ENCODE data around the gene CCDC9. TPM values are rescaled to one million over a fixed set of nuclear protein-coding genes. Genes with fewer than 3 reads are reported as not detected.
A peak's percentile ranks its signal among the peaks of the same experiment; 100 is the strongest.

The CCDC9 gene
- total and polyA plus RNA-seq, 2 of the 13 experiments (the other 11 are each of a cell fraction or from before 2014, with no cell fraction given) = 2.9 to 6.3 TPM

- H3K36me3 ChIP-seq (replicated peaks in 1 of 2; ENCODE audit: control insufficient read depth in 1 of 2, insufficient read depth in 2 of 2, low read length in 2 of 2) = peaks cover under 1 to 7% of the 10 kb centered on the region in 2 experiments; a peak in 4 of 5 replicates
- ATAC-seq = no peak
- no peak overlapping the region for H3K4me2 ChIP-seq (ENCODE audit: low read depth, low read length)
- 84% methylated on average over 5 of the region's 5 CpGs for WGBS (ENCODE audit: low lambda C conversion rate)
- CTCF ChIA-PET (ENCODE audit: low intra/inter-chr PET ratio, low total read pairs) = no interaction called here
- intact Hi-C loops (cut with micrococcal nuclease; ENCODE audit: unreplicated experiment) (no loop called here), in situ Hi-C loops (cut with HindIII; ENCODE audit: extremely low pct_ligation_motif_present, low pct_unique_long_range_greater_than_20kb) (loop anchor here (5.0 kb wide), 1 partner anchor 42 kb away; no protein-coding TSS in a partner anchor)
- no peak overlapping the region for H3K9ac ChIP-seq (ENCODE audit: insufficient read depth, low read depth, low read length)
- no peak for TF ChIP-seq TP53 (CRISPR knock-in tag; conservative IDR thresholded peaks at IDR 0.05)
- TF ChIP-seq TERF1 (CRISPR knock-in tag; IDR thresholded peaks at IDR 0.05) = no peak
- TF ChIP-seq ZNF737 (CRISPR knock-in tag; IDR thresholded peaks at IDR 0.05; ENCODE audit: borderline replicate concordance) = no peak
- TF ChIP-seq ZMYM3 (CRISPR knock-in tag; IDR thresholded peaks at IDR 0.05) = peak; percentile 60; the same call in 1 of the 2 replicates
- H3K4me3 ChIP-seq (replicated peaks in 1 of 3; ENCODE audit: insufficient read depth in 1 of 3, low read depth in 2 of 3, low read length in 3 of 3) = no peak overlapping the region
- no peak for DNase-seq (ENCODE audit: low spot score)
- H3K27ac ChIP-seq (ENCODE audit: extremely low read length, insufficient read depth, low read length) = no peak overlapping the region
- peaks cover 52% of the 10 kb centered on the region for H3K4me1 ChIP-seq (ENCODE audit: insufficient read depth, low read length)
- no TSS peak for BruUV-seq (replicated peaks)
- no peak for FAIRE-seq
- no peak overlapping the region for H2AFZ ChIP-seq (ENCODE audit: low read length)
- no peaks in the 10 kb centered on the region for H3K27me3 ChIP-seq (ENCODE audit: control insufficient read depth in 1 of 2, insufficient read depth in 2 of 2, low read length in 2 of 2)
- H4K20me1 ChIP-seq (ENCODE audit: insufficient read depth, low read length) = peaks cover 8% of the 10 kb centered on the region; the same call in 1 of the 2 replicates
- peaks cover 14% of the 10 kb centered on the region for H3K79me2 ChIP-seq (ENCODE audit: insufficient read depth, low read length)
- no peaks in the 10 kb centered on the region for H3K9me3 ChIP-seq (ENCODE audit: low read length)
- POLR2A ChIA-PET = interaction anchor here (1.5 to 1.8 kb wide), 2 partner anchors 10 to 28 kb away, joined by 5 to 16 read pairs; no protein-coding TSS in a partner anchor
Measured at GRCh38 chr19:47253970-47254369, 2.4 kb upstream of the CCDC9 start.

- peak; percentile 78 for ATAC-seq
- H3K36me3 ChIP-seq (replicated peaks in 1 of 2; ENCODE audit: control insufficient read depth in 1 of 2, insufficient read depth in 2 of 2, low read length in 2 of 2) = peaks cover 16 to 31% of the 10 kb centered on the region in 2 experiments
- CTCF ChIA-PET (ENCODE audit: low intra/inter-chr PET ratio, low total read pairs) = no interaction called here
- H3K4me1 ChIP-seq (ENCODE audit: insufficient read depth, low read length) = peaks cover 43% of the 10 kb centered on the region
- DNase-seq (ENCODE audit: low spot score) = peak; percentile 95
- no peaks in the 10 kb centered on the region for H3K27me3 ChIP-seq (ENCODE audit: control insufficient read depth in 1 of 2, insufficient read depth in 2 of 2, low read length in 2 of 2)
- peak overlapping the region; percentile 86 for H3K27ac ChIP-seq (ENCODE audit: extremely low read length, insufficient read depth, low read length)
- H3K79me2 ChIP-seq (ENCODE audit: insufficient read depth, low read length) = peaks cover 15% of the 10 kb centered on the region
- intact Hi-C loops (cut with micrococcal nuclease; ENCODE audit: unreplicated experiment) (loop anchor here (1.0 kb wide), 1 partner anchor 17 kb away; the partner anchor contains the start of gene INAFM1), in situ Hi-C loops (cut with HindIII; ENCODE audit: extremely low pct_ligation_motif_present, low pct_unique_long_range_greater_than_20kb) (no loop called here)
- H3K9ac ChIP-seq (ENCODE audit: insufficient read depth, low read depth, low read length) = peak overlapping the region; percentile 87
- H3K9me3 ChIP-seq (ENCODE audit: low read length) = no peaks in the 10 kb centered on the region
- WGBS (ENCODE audit: low lambda C conversion rate) = 1% methylated on average over 39 of the region's 52 CpGs
- H3K4me2 ChIP-seq (ENCODE audit: low read depth, low read length) = no peak overlapping the region
- peaks cover 8% of the 10 kb centered on the region; the same call in 1 of the 2 replicates for H4K20me1 ChIP-seq (ENCODE audit: insufficient read depth, low read length)
- no TSS peak for BruUV-seq (replicated peaks)
- H3K4me3 ChIP-seq (replicated peaks in 1 of 3; ENCODE audit: insufficient read depth in 1 of 3, low read depth in 2 of 3, low read length in 3 of 3) = peak overlapping the region; percentile 65 to 88 (median 88); a peak in 4 of 6 replicates
- POLR2A ChIA-PET = interaction anchor here (0.6 to 3.6 kb wide), 27 partner anchors 9 to 635 kb away, joined by 3 to 81 read pairs (median 5); partner anchors contain the start of genes DHX34, INAFM1, SLC1A5 and ZC3H4
- no peak overlapping the region for H2AFZ ChIP-seq (ENCODE audit: low read length)
- FAIRE-seq = peak; percentile 93
- peak; percentile 34; the same call in 1 of the 2 replicates for TF ChIP-seq SP5 (CRISPR knock-in tag; IDR thresholded peaks at IDR 0.05; ENCODE audit: borderline replicate concordance, low read depth)
- TF ChIP-seq ZNF616 (CRISPR knock-in tag; IDR thresholded peaks at IDR 0.05; ENCODE audit: low read depth) = no peak
- no peak for TF ChIP-seq NR2F1 (CRISPR knock-in tag; IDR thresholded peaks at IDR 0.05)
- TF ChIP-seq ZNF598 (CRISPR knock-in tag; IDR thresholded peaks at IDR 0.05; ENCODE audit: borderline replicate concordance) = no peak
- no peak for TF ChIP-seq PCBP2 (optimal IDR thresholded peaks at IDR 0.05; ENCODE audit: low read depth, low read length, poor library complexity, severe bottlenecking)
- no peak for TF ChIP-seq ZNF274 (CRISPR knock-in tag; IDR thresholded peaks at IDR 0.05)
- TF ChIP-seq PITX1 (CRISPR knock-in tag; IDR thresholded peaks at IDR 0.05) = no peak
- no peak for TF ChIP-seq DDIT3 (CRISPR knock-in tag; IDR thresholded peaks at IDR 0.05)
- no peak for TF ChIP-seq RXRB (CRISPR knock-in tag; IDR thresholded peaks at IDR 0.05; ENCODE audit: borderline replicate concordance)
- no peak for TF ChIP-seq KLF9 (CRISPR knock-in tag; IDR thresholded peaks at IDR 0.05; ENCODE audit: low read depth)
- TF ChIP-seq IKZF5 (CRISPR knock-in tag; IDR thresholded peaks at IDR 0.05) = 0 out of 2 replicates have a peak, but pooled peaks have one; percentile 19
Measured at GRCh38 chr19:47256693-47257410, 527 bp downstream of the CCDC9 start.
